Pulmonary artery endothelial cell (primary cell): ENCODE results near the gene ITIH4. TPM values are rescaled to one million over a fixed set of nuclear protein-coding genes. Genes with fewer than 3 reads are reported as not detected.
A peak's percentile ranks its signal among the peaks of the same experiment; 100 is the strongest.

Experiments used
- DNase-seq: peaks from one replicate; pipeline ENCODE4 v3.0.0-alpha.2; 2011; ENCODE audit warnings: low read depth, low spot score
- total RNA-seq: library from RNA; depleted of rRNA; stranded (reverse); fragments of >200 nt; gene quantifications from 2 replicates; pipeline ENCODE4 v1.2.3, GENCODE V29; 2014

ITIH4 gene
- 0.49 and 0.53 TPM in 2 replicates for total RNA-seq

- no peak for DNase-seq
These were observed at the start of gene ITIH4 for GRCh38 chr3:52830535-52831258. Gene ITIH4 (minus strand): TSS chr3:52830672. CDS start chr3:52830642, 30 bp downstream.

GRCh38 chr3:52880047-52880446, 49.6 kb upstream of the ITIH4 start:
- no peak for DNase-seq

- no peak for DNase-seq
These were observed 49.1 kb upstream of the ITIH4 start for GRCh38 chr3:52879581-52879980.

- no peak for DNase-seq
These were observed 48.6 kb upstream of the ITIH4 start for GRCh38 chr3:52879090-52879489.

- DNase-seq, result no peak
These were observed 46.6 kb upstream of the ITIH4 start for GRCh38 chr3:52877085-52877484.

- DNase-seq, result no peak
These were observed 44.6 kb upstream of the ITIH4 start for GRCh38 chr3:52874864-52875587.

- DNase-seq, result no peak
These were observed 43.8 kb upstream of the ITIH4 start for GRCh38 chr3:52874160-52874701.

- no peak for DNase-seq
These were observed 43.1 kb upstream of the ITIH4 start for GRCh38 chr3:52873433-52874159.

GRCh38 chr3:52872245-52872644, 41.8 kb upstream of the ITIH4 start:
- no peak for DNase-seq

- DNase-seq, result no peak
These were observed 41.3 kb upstream of the ITIH4 start for GRCh38 chr3:52871761-52872160.

GRCh38 chr3:52870471-52870870, 40.0 kb upstream of the ITIH4 start:
- DNase-seq, result no peak

GRCh38 chr3:52866427-52866826, 36.0 kb upstream of the ITIH4 start:
- DNase-seq, result no peak

GRCh38 chr3:52865994-52866393, 35.5 kb upstream of the ITIH4 start:
- no peak for DNase-seq

- DNase-seq, result no peak
These were observed 29.9 kb upstream of the ITIH4 start for GRCh38 chr3:52860424-52860768.

- no peak for DNase-seq
These were observed 29.4 kb upstream of the ITIH4 start for GRCh38 chr3:52859686-52860423.

GRCh38 chr3:52857864-52858263, 27.4 kb upstream of the ITIH4 start:
- no peak for DNase-seq

- DNase-seq, result no peak
These were observed 26.7 kb upstream of the ITIH4 start for GRCh38 chr3:52857133-52857532.

- no peak for DNase-seq
These were observed 26.2 kb upstream of the ITIH4 start for GRCh38 chr3:52856666-52857065.

- DNase-seq, result no peak
These were observed 23.5 kb upstream of the ITIH4 start for GRCh38 chr3:52854013-52854412.

GRCh38 chr3:52852419-52852818, 21.9 kb upstream of the ITIH4 start:
- DNase-seq, result no peak

GRCh38 chr3:52851348-52851747, 20.9 kb upstream of the ITIH4 start:
- peak; percentile 13 for DNase-seq
